ENCODE measurements around the gene SEC63. TPM values are rescaled to one million over a fixed set of nuclear protein-coding genes. Genes with fewer than 3 reads are reported as not detected.
"Not testable (repeated sequence)": the region's sequence is repeated elsewhere in the genome, so short reads cannot be mapped to it uniquely, and the experiment has no call there.

The SEC63 gene
- 154 to 158 TPM (median 154 TPM) in 3 replicates for total RNA-seq

- no peak for TF ChIP-seq CTCF (IDR thresholded peaks at IDR 0.05; ENCODE audit: unreplicated experiment)
- DNase-seq (ENCODE audit: low spot score in 2 of 2, unreplicated experiment in 2 of 2) = peak; percentile 94 to 97
- H3K27ac Mint-ChIP-seq = peak within 1 kb of the TSS; percentile 99
- peaks cover 5% of the 10 kb centered on the region for H3K36me3 Mint-ChIP-seq
- no peaks in the 10 kb centered on the region for H3K27me3 Mint-ChIP-seq (ENCODE audit: low read depth)
- peak within 1 kb of the TSS; percentile 97 for H3K4me3 Mint-ChIP-seq
- peaks cover 35% of the 10 kb centered on the region for H3K4me1 Mint-ChIP-seq
- no peaks in the 10 kb centered on the region for H3K9me3 Mint-ChIP-seq
Measured at GRCh38 chr6:107957909-107958688, at the start of gene SEC63. Gene SEC63, minus strand, starts transcription at chr6:107958208. Its CDS starts 199 bp downstream, at chr6:107958009.

GRCh38 chr6:108005961-108006360 is 48.0 kb upstream of the SEC63 start:
- Mint-ChIP-seq H3K9me3 (peaks cover 13% of the 10 kb centered on the region), H3K36me3 (peaks cover 11% of the 10 kb centered on the region), H3K4me1 (peaks cover 26% of the 10 kb centered on the region), H3K4me3 (no peak overlapping the region), H3K27ac (no peak overlapping the region), H3K27me3 (ENCODE audit: low read depth) (no peaks in the 10 kb centered on the region)
- TF ChIP-seq CTCF (IDR thresholded peaks at IDR 0.05; ENCODE audit: unreplicated experiment) = no peak
- DNase-seq (ENCODE audit: low spot score in 2 of 2, unreplicated experiment in 2 of 2) = no peak

GRCh38 chr6:108004861-108005260 is 46.9 kb upstream of the SEC63 start:
- H3K27me3 Mint-ChIP-seq (ENCODE audit: low read depth) = no peaks in the 10 kb centered on the region
- H3K27ac Mint-ChIP-seq = no peak overlapping the region
- peaks cover 11% of the 10 kb centered on the region for H3K9me3 Mint-ChIP-seq
- DNase-seq (ENCODE audit: low spot score in 2 of 2, unreplicated experiment in 2 of 2) = no peak
- H3K4me3 Mint-ChIP-seq = no peak overlapping the region
- peaks cover 11% of the 10 kb centered on the region for H3K36me3 Mint-ChIP-seq
- TF ChIP-seq CTCF (IDR thresholded peaks at IDR 0.05; ENCODE audit: unreplicated experiment) = no peak
- peaks cover 26% of the 10 kb centered on the region for H3K4me1 Mint-ChIP-seq

GRCh38 chr6:108002365-108003221 is 44.6 kb upstream of the SEC63 start:
- no peak overlapping the region for H3K4me3 Mint-ChIP-seq
- H3K36me3 Mint-ChIP-seq = no peaks in the 10 kb centered on the region
- no peak for TF ChIP-seq CTCF (IDR thresholded peaks at IDR 0.05; ENCODE audit: unreplicated experiment)
- peaks cover 26% of the 10 kb centered on the region for H3K4me1 Mint-ChIP-seq
- H3K9me3 Mint-ChIP-seq = no peaks in the 10 kb centered on the region
- peak overlapping the region; percentile 87 for H3K27ac Mint-ChIP-seq
- DNase-seq (ENCODE audit: low spot score in 2 of 2, unreplicated experiment in 2 of 2) = no peak
- H3K27me3 Mint-ChIP-seq (ENCODE audit: low read depth) = no peaks in the 10 kb centered on the region

GRCh38 chr6:108001696-108002231 is 43.8 kb upstream of the SEC63 start:
- Mint-ChIP-seq H3K27ac (peak overlapping the region; percentile 87), H3K27me3 (ENCODE audit: low read depth) (no peaks in the 10 kb centered on the region), H3K4me3 (no peak overlapping the region), H3K9me3 (no peaks in the 10 kb centered on the region), H3K36me3 (no peaks in the 10 kb centered on the region), H3K4me1 (peaks cover 26% of the 10 kb centered on the region)
- TF ChIP-seq CTCF (IDR thresholded peaks at IDR 0.05; ENCODE audit: unreplicated experiment) = no peak
- DNase-seq (ENCODE audit: low spot score in 2 of 2, unreplicated experiment in 2 of 2) = no peak

- H3K4me1 Mint-ChIP-seq = peaks cover 26% of the 10 kb centered on the region
- not testable (repeated sequence) for H3K27ac Mint-ChIP-seq
Measured at GRCh38 chr6:108000259-108000658, 42.3 kb upstream of the SEC63 start.

More at GRCh38 chr6:108000259-108000658, 42.3 kb upstream of the SEC63 start:
- H3K4me3 Mint-ChIP-seq; DNase-seq (ENCODE audit: low spot score in 2 of 2, unreplicated experiment in 2 of 2); H3K9me3 Mint-ChIP-seq; H3K27me3 Mint-ChIP-seq (ENCODE audit: low read depth); H3K36me3 Mint-ChIP-seq: not testable (repeated sequence)

Measured in mesothelial cell of epicardium (in vitro differentiated cells).